ENCODE measurements around the gene TEDC1.

The TEDC1 gene

DNA sequence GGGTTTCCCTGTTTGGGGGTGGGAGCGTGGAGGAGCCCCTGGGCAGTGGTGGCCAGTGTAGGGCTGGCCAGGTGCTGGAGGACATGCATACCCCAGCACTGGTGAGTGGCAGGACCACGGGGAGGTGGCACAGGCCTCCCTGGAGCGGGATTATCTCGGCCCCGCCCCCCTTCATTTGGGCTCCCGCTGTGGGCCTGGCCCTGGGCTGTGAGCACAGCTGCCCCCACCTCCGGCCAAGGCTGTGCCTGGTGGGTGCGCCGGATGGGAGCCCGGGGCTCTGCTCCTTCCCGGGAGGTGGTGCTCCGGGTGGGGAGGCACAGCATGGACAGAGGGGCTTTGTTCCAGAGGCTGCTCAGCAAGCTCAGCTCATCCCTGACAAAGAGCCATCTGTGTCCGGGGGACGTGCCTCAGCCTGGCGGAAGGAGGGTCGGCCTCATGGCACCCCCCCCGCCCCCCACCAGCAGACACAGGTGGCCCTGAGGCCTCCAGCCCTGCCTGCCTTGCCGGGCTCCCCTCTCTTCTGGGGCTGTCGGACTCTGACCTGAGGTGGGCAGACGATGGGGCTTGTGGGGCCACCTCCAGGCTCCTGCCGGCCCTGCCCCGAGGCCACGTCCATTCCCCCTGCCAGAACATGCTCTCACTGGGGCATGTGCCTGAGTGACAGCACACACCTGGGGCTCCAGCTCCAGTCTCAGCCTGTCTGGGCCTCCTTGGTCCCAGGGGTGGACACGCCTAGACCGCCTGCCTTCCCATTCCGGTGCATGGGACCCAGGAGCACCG, 8.4 kb downstream of the TEDC1 start:
- Histone ChIP-seq H3K27me3 (ENCODE audit: control insufficient read depth, low read length) (no peaks in the 10 kb centered on the region), H3K27ac (ENCODE audit: low read depth, low read length) (no peak overlapping the region), H3K36me3 (ENCODE audit: control insufficient read depth, low read length) (no peaks in the 10 kb centered on the region), H3F3A (ENCODE audit: control insufficient read depth, insufficient read depth) (no peaks in the 10 kb centered on the region), H3K79me2 (ENCODE audit: control insufficient read depth, low read length) (no peaks in the 10 kb centered on the region), H3K9me3 (ENCODE audit: control insufficient read depth, insufficient read depth, low read length) (no peaks in the 10 kb centered on the region), H3K4me2 (ENCODE audit: low read length) (no peak overlapping the region), H3K9me2 (replicated peaks; ENCODE audit: control insufficient read depth, low read length) (no peaks in the 10 kb centered on the region), H3K4me1 (ENCODE audit: control insufficient read depth, low read length) (no peaks in the 10 kb centered on the region), H4K20me1 (ENCODE audit: control insufficient read depth, insufficient read depth, low read depth, low read length) (no peaks in the 10 kb centered on the region), H3K4me3 (ENCODE audit: low read length) (no peak overlapping the region)
- TF ChIP-seq, protein P1, sequence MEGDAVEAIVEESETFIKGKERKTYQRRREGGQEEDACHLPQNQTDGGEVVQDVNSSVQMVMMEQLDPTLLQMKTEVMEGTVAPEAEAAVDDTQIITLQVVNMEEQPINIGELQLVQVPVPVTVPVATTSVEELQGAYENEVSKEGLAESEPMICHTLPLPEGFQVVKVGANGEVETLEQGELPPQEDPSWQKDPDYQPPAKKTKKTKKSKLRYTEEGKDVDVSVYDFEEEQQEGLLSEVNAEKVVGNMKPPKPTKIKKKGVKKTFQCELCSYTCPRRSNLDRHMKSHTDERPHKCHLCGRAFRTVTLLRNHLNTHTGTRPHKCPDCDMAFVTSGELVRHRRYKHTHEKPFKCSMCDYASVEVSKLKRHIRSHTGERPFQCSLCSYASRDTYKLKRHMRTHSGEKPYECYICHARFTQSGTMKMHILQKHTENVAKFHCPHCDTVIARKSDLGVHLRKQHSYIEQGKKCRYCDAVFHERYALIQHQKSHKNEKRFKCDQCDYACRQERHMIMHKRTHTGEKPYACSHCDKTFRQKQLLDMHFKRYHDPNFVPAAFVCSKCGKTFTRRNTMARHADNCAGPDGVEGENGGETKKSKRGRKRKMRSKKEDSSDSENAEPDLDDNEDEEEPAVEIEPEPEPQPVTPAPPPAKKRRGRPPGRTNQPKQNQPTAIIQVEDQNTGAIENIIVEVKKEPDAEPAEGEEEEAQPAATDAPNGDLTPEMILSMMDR (IDR thresholded peaks at IDR 0.05; ENCODE audit: low read depth, low read length, poor library complexity, severe bottlenecking) = no peak
- no peak for TF ChIP-seq EZH2phosphoT487 (IDR thresholded peaks at IDR 0.05; ENCODE audit: borderline replicate concordance, low read length)

DNA sequence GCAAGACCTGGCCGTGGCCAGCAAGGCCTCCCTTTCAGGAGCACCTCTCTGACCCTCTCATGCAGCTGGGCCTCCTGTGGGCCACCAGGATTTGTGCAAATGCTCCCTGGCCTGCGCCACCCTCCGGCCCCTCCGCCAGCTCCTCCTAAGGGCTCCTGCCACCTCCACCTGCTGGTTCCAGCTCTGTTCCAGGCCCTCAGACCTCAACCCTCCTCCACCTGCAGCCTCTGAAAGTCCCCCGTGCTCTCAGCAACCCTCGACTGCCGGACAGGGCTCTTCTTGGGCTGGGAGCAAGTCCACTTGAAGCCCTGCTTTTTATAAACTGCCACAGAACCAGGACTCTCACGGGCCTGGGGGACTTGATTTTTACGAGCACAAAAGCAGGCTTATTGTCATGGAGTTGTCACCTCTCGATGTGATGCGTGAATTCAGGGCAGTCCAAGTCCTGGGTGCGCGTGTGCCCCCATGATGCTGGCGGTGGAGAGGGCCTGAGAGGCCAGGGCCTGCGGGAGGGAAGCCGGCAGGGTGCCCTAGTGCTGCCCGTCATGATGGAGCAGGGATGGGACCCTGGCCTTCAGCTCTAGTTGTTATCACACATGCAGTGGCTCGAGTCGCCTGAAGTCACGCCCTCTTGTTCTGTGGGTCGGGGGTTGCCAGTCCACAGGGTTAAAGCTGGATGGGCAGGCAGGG, 9.1 kb downstream of the TEDC1 start:
- Histone ChIP-seq H3K36me3 (ENCODE audit: control insufficient read depth, low read length) (no peaks in the 10 kb centered on the region), H3K4me1 (ENCODE audit: control insufficient read depth, low read length) (no peaks in the 10 kb centered on the region), H3K4me2 (ENCODE audit: low read length) (no peak overlapping the region), H3K79me2 (ENCODE audit: control insufficient read depth, low read length) (no peaks in the 10 kb centered on the region), H3F3A (ENCODE audit: control insufficient read depth, insufficient read depth) (no peaks in the 10 kb centered on the region), H4K20me1 (ENCODE audit: control insufficient read depth, insufficient read depth, low read depth, low read length) (no peaks in the 10 kb centered on the region), H3K4me3 (ENCODE audit: low read length) (no peak overlapping the region), H3K27ac (ENCODE audit: low read depth, low read length) (no peak overlapping the region), H3K9me2 (replicated peaks; ENCODE audit: control insufficient read depth, low read length) (no peaks in the 10 kb centered on the region), H3K27me3 (ENCODE audit: control insufficient read depth, low read length) (no peaks in the 10 kb centered on the region), H3K9me3 (ENCODE audit: control insufficient read depth, insufficient read depth, low read length) (no peaks in the 10 kb centered on the region)
- no peak for TF ChIP-seq EZH2phosphoT487 (IDR thresholded peaks at IDR 0.05; ENCODE audit: borderline replicate concordance, low read length)
- TF ChIP-seq, protein P1 (IDR thresholded peaks at IDR 0.05; ENCODE audit: low read depth, low read length, poor library complexity, severe bottlenecking) = no peak

DNA sequence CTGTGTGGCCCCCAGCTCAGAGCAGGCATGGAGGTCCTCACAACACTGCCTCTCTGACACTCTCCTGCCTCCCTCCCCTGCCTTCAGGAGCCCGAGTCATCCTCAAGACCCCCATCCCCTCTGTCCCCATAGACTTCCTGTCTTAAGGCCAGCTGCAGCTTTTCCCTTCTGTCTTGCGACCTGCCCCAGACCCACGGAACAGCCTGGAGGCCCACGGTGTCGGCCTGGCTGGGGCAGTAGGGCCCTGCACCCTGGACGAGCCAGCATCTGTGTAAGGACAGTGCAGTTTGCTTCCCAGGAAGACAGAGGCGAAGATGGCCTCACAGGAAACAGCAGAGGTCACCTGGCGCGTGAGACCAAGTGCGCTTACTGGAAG, 9.7 kb downstream of the TEDC1 start:
- Histone ChIP-seq H3K4me1 (ENCODE audit: control insufficient read depth, low read length) (no peaks in the 10 kb centered on the region), H4K20me1 (ENCODE audit: control insufficient read depth, insufficient read depth, low read depth, low read length) (no peaks in the 10 kb centered on the region), H3K9me3 (ENCODE audit: control insufficient read depth, insufficient read depth, low read length) (no peaks in the 10 kb centered on the region), H3K4me3 (ENCODE audit: low read length) (no peak overlapping the region), H3F3A (ENCODE audit: control insufficient read depth, insufficient read depth) (no peaks in the 10 kb centered on the region), H3K4me2 (ENCODE audit: low read length) (no peak overlapping the region), H3K27ac (ENCODE audit: low read depth, low read length) (no peak overlapping the region), H3K27me3 (ENCODE audit: control insufficient read depth, low read length) (no peaks in the 10 kb centered on the region), H3K36me3 (ENCODE audit: control insufficient read depth, low read length) (no peaks in the 10 kb centered on the region), H3K79me2 (ENCODE audit: control insufficient read depth, low read length) (no peaks in the 10 kb centered on the region), H3K9me2 (replicated peaks; ENCODE audit: control insufficient read depth, low read length) (no peaks in the 10 kb centered on the region)
- TF ChIP-seq, protein P1 (IDR thresholded peaks at IDR 0.05; ENCODE audit: low read depth, low read length, poor library complexity, severe bottlenecking) = no peak
- no peak for TF ChIP-seq EZH2phosphoT487 (IDR thresholded peaks at IDR 0.05; ENCODE audit: borderline replicate concordance, low read length)
